ENCODE measurements around the gene PRR5L. TPM values are rescaled to one million over a fixed set of nuclear protein-coding genes. Genes with fewer than 3 reads are reported as not detected.

Gene PRR5L
- polyA plus RNA-seq, 3 donors = 3.5 to 16.0 (median 7.4) TPM

GRCh38 chr11:36425561-36426081 lies 129.5 kb downstream of the PRR5L start:
- TF ChIP-seq, protein P1, sequence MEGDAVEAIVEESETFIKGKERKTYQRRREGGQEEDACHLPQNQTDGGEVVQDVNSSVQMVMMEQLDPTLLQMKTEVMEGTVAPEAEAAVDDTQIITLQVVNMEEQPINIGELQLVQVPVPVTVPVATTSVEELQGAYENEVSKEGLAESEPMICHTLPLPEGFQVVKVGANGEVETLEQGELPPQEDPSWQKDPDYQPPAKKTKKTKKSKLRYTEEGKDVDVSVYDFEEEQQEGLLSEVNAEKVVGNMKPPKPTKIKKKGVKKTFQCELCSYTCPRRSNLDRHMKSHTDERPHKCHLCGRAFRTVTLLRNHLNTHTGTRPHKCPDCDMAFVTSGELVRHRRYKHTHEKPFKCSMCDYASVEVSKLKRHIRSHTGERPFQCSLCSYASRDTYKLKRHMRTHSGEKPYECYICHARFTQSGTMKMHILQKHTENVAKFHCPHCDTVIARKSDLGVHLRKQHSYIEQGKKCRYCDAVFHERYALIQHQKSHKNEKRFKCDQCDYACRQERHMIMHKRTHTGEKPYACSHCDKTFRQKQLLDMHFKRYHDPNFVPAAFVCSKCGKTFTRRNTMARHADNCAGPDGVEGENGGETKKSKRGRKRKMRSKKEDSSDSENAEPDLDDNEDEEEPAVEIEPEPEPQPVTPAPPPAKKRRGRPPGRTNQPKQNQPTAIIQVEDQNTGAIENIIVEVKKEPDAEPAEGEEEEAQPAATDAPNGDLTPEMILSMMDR (IDR thresholded peaks at IDR 0.05) = no peak
- peak overlapping the region in 1 of 2 donors; percentile 17 for H3K27ac ChIP-seq (ENCODE audit: low read depth in 1 of 2, low read length in 2 of 2)
- no peaks in the 10 kb centered on the region for H3K9me3 Mint-ChIP-seq
- no peaks in the 10 kb centered on the region for H3K9me3 ChIP-seq (replicated peaks in 1 of 2; ENCODE audit: control insufficient read depth in 1 of 2, insufficient read depth in 1 of 2, low read length in 2 of 2)
- peaks cover 42% of the 10 kb centered on the region for H3K4me1 Mint-ChIP-seq
- no peak overlapping the region for H3K4me2 ChIP-seq (replicated peaks; ENCODE audit: extremely low read depth, low read length, poor library complexity, severe bottlenecking)
- peaks cover 12 to 15% of the 10 kb centered on the region in 2 donors for H3K36me3 Mint-ChIP-seq
- H3K27ac Mint-ChIP-seq = peak overlapping the region in 3 of 7 donors; percentile 66 to 73 (median 69)
- no peak overlapping the region for H3K9ac ChIP-seq (ENCODE audit: insufficient read depth, low read length, poor library complexity, severe bottlenecking)
- H3K79me2 ChIP-seq (ENCODE audit: insufficient read depth, low read length) = no peaks in the 10 kb centered on the region
- no peak for DNase-seq
- peak overlapping the region; percentile 27 for H2AFZ ChIP-seq (ENCODE audit: insufficient read depth, low read depth, low read length, poor library complexity, severe bottlenecking)
- H3K27me3 ChIP-seq (ENCODE audit: control insufficient read depth in 2 of 2, insufficient read depth in 2 of 2, low read length in 2 of 2) = no peaks in the 10 kb centered on the region
- no peak overlapping the region for H3K4me3 ChIP-seq (replicated peaks in 1 of 3; ENCODE audit: low read depth in 2 of 3, low read length in 3 of 3)
- H4K20me1 ChIP-seq (ENCODE audit: insufficient read depth, low read length) = no peaks in the 10 kb centered on the region
- intact Hi-C loops (cut with micrococcal nuclease) = no loop called here
- H3K36me3 ChIP-seq (replicated peaks in 1 of 2; ENCODE audit: control insufficient read depth in 1 of 2, insufficient read depth in 2 of 2, low read length in 2 of 2) = no peaks in the 10 kb centered on the region
- peaks cover 0 to 6% (median 2%) of the 10 kb centered on the region in 3 donors for H3K27me3 Mint-ChIP-seq (ENCODE audit: low read depth in 3 of 3)
- WGBS (ENCODE audit: insufficient coverage) = 83% methylated on average over 1 of the region's 6 CpGs
- H3K4me3 Mint-ChIP-seq = no peak overlapping the region
- H3K4me1 ChIP-seq (ENCODE audit: control insufficient read depth in 1 of 2, insufficient read depth in 2 of 2, low read length in 2 of 2) = peaks cover 36 to 42% of the 10 kb centered on the region in 2 donors

- H3K4me3 ChIP-seq (replicated peaks in 1 of 3; ENCODE audit: low read depth in 2 of 3, low read length in 3 of 3) = peak overlapping the region in 1 of 3 experiments; percentile 25
- H3K4me1 ChIP-seq (ENCODE audit: control insufficient read depth in 1 of 2, insufficient read depth in 2 of 2, low read length in 2 of 2) = peaks cover 30 to 35% of the 10 kb centered on the region in 2 donors
- no peak overlapping the region for H3K4me2 ChIP-seq (replicated peaks; ENCODE audit: extremely low read depth, low read length, poor library complexity, severe bottlenecking)
- H3K9me3 ChIP-seq (replicated peaks in 1 of 2; ENCODE audit: control insufficient read depth in 1 of 2, insufficient read depth in 1 of 2, low read length in 2 of 2) = no peaks in the 10 kb centered on the region
- Mint-ChIP-seq H3K4me1 (peaks cover 34% of the 10 kb centered on the region), H3K9me3 (no peaks in the 10 kb centered on the region), H3K36me3 (peaks cover 12 to 15% of the 10 kb centered on the region in 2 donors), H3K27ac (peak overlapping the region in 5 of 7 donors; percentile 44 to 84 (median 83)), H3K4me3 (no peak overlapping the region), H3K27me3 (ENCODE audit: low read depth in 3 of 3) (peaks cover 0 to 6% (median 2%) of the 10 kb centered on the region in 3 donors)
- no peaks in the 10 kb centered on the region for H3K27me3 ChIP-seq (ENCODE audit: control insufficient read depth in 2 of 2, insufficient read depth in 2 of 2, low read length in 2 of 2)
- intact Hi-C loops (cut with micrococcal nuclease) = no loop called here
- no CpG with 5 or more reads among the region's 4 CpGs for WGBS (ENCODE audit: insufficient coverage)
- TF ChIP-seq, protein P1 (IDR thresholded peaks at IDR 0.05) = no peak
- no peak overlapping the region for H3K9ac ChIP-seq (ENCODE audit: insufficient read depth, low read length, poor library complexity, severe bottlenecking)
- H2AFZ ChIP-seq (ENCODE audit: insufficient read depth, low read depth, low read length, poor library complexity, severe bottlenecking) = peak overlapping the region; percentile 25
- no peaks in the 10 kb centered on the region for H3K36me3 ChIP-seq (replicated peaks in 1 of 2; ENCODE audit: control insufficient read depth in 1 of 2, insufficient read depth in 2 of 2, low read length in 2 of 2)
- no peaks in the 10 kb centered on the region for H4K20me1 ChIP-seq (ENCODE audit: insufficient read depth, low read length)
- H3K79me2 ChIP-seq (ENCODE audit: insufficient read depth, low read length) = no peaks in the 10 kb centered on the region
- H3K27ac ChIP-seq (ENCODE audit: low read depth in 1 of 2, low read length in 2 of 2) = peak overlapping the region in 1 of 2 donors; percentile 50
- no peak for DNase-seq
These were observed 130.2 kb downstream of the PRR5L start for GRCh38 chr11:36426226-36426848.

Measured in CD14-positive monocyte (primary cell).